K562 (cell line): Measurements from ENCODE around the gene NECTIN1. TPM values are rescaled to one million over a fixed set of nuclear protein-coding genes. Genes with fewer than 3 reads are reported as not detected.

Experiments used
- ATAC-seq: fragments of 200-7000 bp; cut with Tn5 transposase; 3 replicates; pipeline ENCODE4 v1.9.1; 2020; ENCODE audit warnings: moderate library complexity
- BruUV-seq: library from RNA; stranded (reverse); fragments of 400-500 nt; replicated peaks from 2 replicates; lab custom pipeline; 2021; lab: Mats Ljungman, UMichigan
- CTCF ChIA-PET: fragments of 300-600 bp; formaldehyde crosslinking; extraction: SDS; loops from one replicate; lab custom pipeline; 2021; ENCODE audit warnings: low intra/inter-chr PET ratio; lab: Yijun Ruan, JAX
- POLR2A ChIA-PET: fragments of 300-600, 350-650 bp; sonication (Branson Sonifier 250); formaldehyde crosslinking; extraction: SDS; loops from one replicate; lab custom pipeline; 2021; ENCODE audit warnings: antibody characterized with exemption, inconsistent platforms; lab: Yijun Ruan, JAX
- DNase-seq, 4 experiments: peaks; one replicate each; pipeline versions ENCODE4 v3.0.0 to v3.0.0-alpha.2; 2011 to 2018; ENCODE audit warnings: low spot score in 3 of 4, mixed read lengths in 3 of 4; ENCODE audit errors: extremely low read depth in 1 of 4
- FAIRE-seq: peaks from 2 replicates; lab custom pipeline; 2011; peaks lifted over from hg19 to GRCh38; lab: Jason Lieb, UNC
- H2AFZ ChIP-seq: 2 replicates; pipeline ENCODE4 v1.6.0; 2011; ENCODE audit warnings: low read depth, low read length, control low read depth, inconsistent platforms
- H3K27ac ChIP-seq: fragments of 200-600 bp; 3 replicates; pipeline ENCODE4 v1.8.0; 2011; ENCODE audit warnings: low read depth, mild to moderate bottlenecking, control low read depth, inconsistent platforms, low read length, moderate library complexity, mixed read lengths; ENCODE audit errors: extremely low read depth
- H3K27me3 ChIP-seq, 2 experiments: fragments of 300-600 bp in 1 of 2; 2 replicates in 1 of 2; 3 replicates in 1 of 2; pipeline versions ENCODE4 v1.6.0 to v1.8.0; 2011; ENCODE audit warnings: inconsistent platforms in 2 of 2, low read length in 2 of 2, mild to moderate bottlenecking in 1 of 2, mixed read lengths in 1 of 2, moderate library complexity in 1 of 2; ENCODE audit not compliant: control insufficient read depth in 2 of 2, insufficient read depth in 2 of 2
- H3K36me3 ChIP-seq: fragments of 300-600 bp; 3 replicates; pipeline ENCODE4 v1.8.0; 2011; ENCODE audit warnings: mild to moderate bottlenecking, low read length, inconsistent platforms; ENCODE audit not compliant: control insufficient read depth, insufficient read depth
- H3K4me1 ChIP-seq, 2 experiments: fragments of 200-600 bp in 1 of 2; replicated peaks in 1 of 2; 2 replicates in 1 of 2; 3 replicates in 1 of 2; pipeline versions ENCODE4 v1.5.1 to v1.8.0; 2011; ENCODE audit warnings: inconsistent platforms in 2 of 2, low read length in 2 of 2, mild to moderate bottlenecking in 1 of 2, mixed read lengths in 1 of 2, moderate library complexity in 1 of 2; ENCODE audit not compliant: control insufficient read depth in 2 of 2, insufficient read depth in 2 of 2
- H3K4me2 ChIP-seq: 2 replicates; pipeline ENCODE4 v1.6.1; 2011; ENCODE audit warnings: low read length, control low read depth, inconsistent platforms, mixed read lengths; ENCODE audit not compliant: insufficient read depth
- H3K4me3 ChIP-seq: fragments of 200-600 bp; sonication (generic), shearing (Covaris generic); 2 replicates; pipeline ENCODE4 v1.5.1; 2016; ENCODE audit warnings: control low read depth, inconsistent platforms
- H3K79me2 ChIP-seq: fragments of 200-600 bp; 3 replicates; pipeline ENCODE4 v1.8.0; 2011; ENCODE audit warnings: low read length, inconsistent platforms; ENCODE audit not compliant: control insufficient read depth, insufficient read depth
- H3K9ac ChIP-seq, 2 experiments: 2 replicates each; pipeline versions ENCODE4 v1.6.0 to v1.6.1; 2011; ENCODE audit warnings: low read depth in 2 of 2, low read length in 2 of 2, control low read depth in 1 of 2, inconsistent platforms in 1 of 2, mild to moderate bottlenecking in 1 of 2, mixed read lengths in 1 of 2; ENCODE audit not compliant: insufficient read depth in 1 of 2
- H3K9me1 ChIP-seq: one replicate; pipeline ENCODE4 v1.6.0; 2011; ENCODE audit warnings: inconsistent platforms, mild to moderate bottlenecking, low read length, moderate library complexity; ENCODE audit not compliant: control insufficient read depth, insufficient read depth
- H3K9me3 ChIP-seq: replicated peaks from 2 replicates; pipeline ENCODE4 v1.5.1; 2011; ENCODE audit warnings: low read depth, low read length, inconsistent platforms; ENCODE audit not compliant: control insufficient read depth, insufficient read depth
- H4K20me1 ChIP-seq: replicated peaks from 2 replicates; pipeline ENCODE4 v1.6.1; 2011; ENCODE audit warnings: low read length, inconsistent platforms, mixed read lengths; ENCODE audit not compliant: control insufficient read depth, insufficient read depth
- BHLHE40 ChIP-seq: IDR thresholded peaks from 2 replicates; pipeline ENCODE4 v1.6.1; 2011; ENCODE audit warnings: low read length, improper control_type of control experiment
- CTCFL ChIP-seq: IDR thresholded peaks from 2 replicates; pipeline ENCODE4 v1.6.1; 2011; ENCODE audit warnings: borderline replicate concordance, low read depth, mild to moderate bottlenecking, moderate library complexity, low read length; ENCODE audit not compliant: insufficient read depth, poor library complexity, severe bottlenecking
- NCOA2 ChIP-seq, 2 experiments: fragments of 450-650 bp; IDR thresholded peaks; 2 replicates each; pipeline ENCODE4 v1.6.1; 2018; ENCODE audit warnings: mild to moderate bottlenecking in 2 of 2, moderate library complexity in 1 of 2; ENCODE audit not compliant: partially characterized antibody in 2 of 2
- THRAP3 ChIP-seq: fragments of 450-650 bp; IDR thresholded peaks from 2 replicates; pipeline ENCODE4 v1.6.1; 2016; ENCODE audit warnings: mild to moderate bottlenecking, inconsistent platforms, borderline replicate concordance
- whole genome bisulfite sequencing: fragments of 100-300 bp; shearing (Covaris generic); methylation state at CpG from one replicate; pipeline ENCODE4 v1.1.6; 2016; ENCODE audit warnings: low coverage, mixed read lengths; ENCODE audit not compliant: insufficient coverage; ENCODE audit errors: missing lambda C conversion rate; 5-methylcytosine and 5-hydroxymethylcytosine counted together
- in situ Hi-C: fragments of 300-500 bp; cut with MboI; formaldehyde crosslinking; loops from 4 replicates; pipeline ENCODE4 v1.15.0; 2018; ENCODE audit warnings: inconsistent platforms, mixed read lengths
- intact Hi-C: fragments of 100-400 bp; cut with micrococcal nuclease; formaldehyde crosslinking; loops from 2 replicates; pipeline ENCODE4 v1.14.2; 2022
- polyA plus RNA-seq, 8 experiments: library from polyadenylated mRNA; depleted of rRNA in 4 of 8; stranded (reverse) in 5 of 8; unstranded in 3 of 8; fragments of >200 nt; fragmentation: Nextera tagmentation in 2 of 8; fragmentation: Illumina TruSeq in 1 of 8; extraction: Ambion mirVana in 2 of 8; extraction: Trizol in 1 of 8; gene quantifications; 2 replicates each; pipeline versions ENCODE4 v1.2.1 to v1.2.3, GENCODE V29; 2011 to 2014; ENCODE audit warnings: inconsistent platforms in 1 of 8, missing spikeins in 1 of 8
- total RNA-seq, 7 experiments: library from RNA; depleted of rRNA in 6 of 7; stranded (reverse); fragments of >200 nt in 6 of 7; fragmentation: Illumina TruSeq in 2 of 7; extraction: Trizol in 2 of 7; gene quantifications; 2 replicates each; pipeline versions ENCODE4 v1.2.1 to v1.2.3, GENCODE V29; 2011 to 2021; ENCODE audit warnings: low replicate concordance in 1 of 7

The NECTIN1 gene
- total and polyA plus RNA-seq, 9 of the 15 experiments (the other 6 are each of a cell fraction or from before 2014, with no cell fraction given) = 0.09 to 0.53 (median 0.23) TPM; not detected in 2

GRCh38 chr11:119734788-119735187, 5.8 kb upstream of the NECTIN1 start (continued):
- no peak for TF ChIP-seq NCOA2 (IDR thresholded peaks at IDR 0.05; ENCODE audit: partially characterized antibody in 2 of 2)
- no peak for TF ChIP-seq BHLHE40
- TF ChIP-seq THRAP3 = no peak

GRCh38 chr11:119730789-119731386, 1.9 kb upstream of the NECTIN1 start:
- Histone ChIP-seq H3K4me2 (no peak overlapping the region), H3K27me3 (peaks cover 23 to 39% of the 10 kb centered on the region in 2 experiments; a peak in 3 of 5 replicates), H3K4me1 (peaks cover 0 to 25% of the 10 kb centered on the region in 2 experiments; a peak in 2 of 5 replicates), H3K9me1 (no peaks in the 10 kb centered on the region), H3K36me3 (no peaks in the 10 kb centered on the region), H4K20me1 (no peaks in the 10 kb centered on the region), H3K4me3 (no peak overlapping the region), H3K9me3 (no peaks in the 10 kb centered on the region), H3K27ac (no peak overlapping the region), H2AFZ (no peak overlapping the region), H3K79me2 (no peaks in the 10 kb centered on the region), H3K9ac (no peak overlapping the region)
- ChIA-PET CTCF (interaction anchor here (0.6 kb wide), 1 partner anchor 60 kb away, joined by 5 read pairs; no protein-coding TSS in a partner anchor), POLR2A (no interaction called here)
- BruUV-seq = no TSS peak
- intact Hi-C loops = no loop called here
- no peak for ATAC-seq
- WGBS = 0% methylated on average over 5 of the region's 6 CpGs
- FAIRE-seq = no peak
- in situ Hi-C loops = loop anchor here (10.0 kb wide), 1 partner anchor 246 kb away; no protein-coding TSS in a partner anchor
- DNase-seq = no peak
- no peak for TF ChIP-seq CTCFL
